NCI-H345 (cell line): ENCODE data around the gene GPC5.
"Not testable (repeated sequence)": the region's sequence is repeated elsewhere in the genome, so short reads cannot be mapped to it uniquely, and the experiment has no call there.

Experiments
- DNase-seq: peaks from one replicate; lab custom pipeline; 2025; lab: John Stamatoyannopoulos, UW

The GPC5 gene

DNA sequence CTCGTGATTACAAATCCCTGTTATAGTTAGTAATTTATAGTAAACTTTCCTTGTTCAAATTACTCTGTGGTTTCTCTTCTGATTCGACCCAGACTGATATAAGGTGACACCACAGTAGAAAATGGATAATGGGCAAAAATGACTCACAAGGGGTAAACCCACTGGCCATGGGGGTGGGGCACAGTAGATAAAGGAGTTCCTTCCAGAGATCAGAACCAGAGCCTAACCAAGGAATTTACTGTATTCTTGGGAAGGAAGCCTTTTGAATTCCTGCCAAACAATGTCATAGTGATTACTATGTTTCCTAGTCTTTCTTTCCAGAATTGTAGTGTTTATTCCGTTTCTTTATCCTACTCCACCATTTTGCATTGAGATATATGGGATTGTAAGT lies 29.0 kb upstream of the GPC5 start:
- no peak for DNase-seq

DNA sequence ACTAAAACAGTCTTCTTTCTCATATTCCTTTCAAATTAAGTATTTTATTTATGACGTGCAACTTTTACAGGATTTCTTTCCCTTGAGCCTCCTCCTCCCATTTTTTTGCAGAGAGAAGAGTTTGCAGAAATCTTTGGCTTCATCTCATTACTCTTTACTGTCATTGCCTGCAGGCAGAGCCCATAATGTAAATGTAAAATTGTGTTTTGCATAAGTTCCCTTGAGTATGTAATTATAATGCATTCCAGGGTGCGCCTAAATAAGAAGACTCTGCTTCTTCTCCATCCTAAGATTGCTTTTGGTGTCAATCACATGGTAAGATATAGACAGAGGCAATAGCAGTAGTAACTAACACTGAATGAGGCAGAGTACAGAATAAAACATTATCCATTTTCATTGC lies 27.9 kb upstream of the GPC5 start:
- DNase-seq, result no peak

DNA sequence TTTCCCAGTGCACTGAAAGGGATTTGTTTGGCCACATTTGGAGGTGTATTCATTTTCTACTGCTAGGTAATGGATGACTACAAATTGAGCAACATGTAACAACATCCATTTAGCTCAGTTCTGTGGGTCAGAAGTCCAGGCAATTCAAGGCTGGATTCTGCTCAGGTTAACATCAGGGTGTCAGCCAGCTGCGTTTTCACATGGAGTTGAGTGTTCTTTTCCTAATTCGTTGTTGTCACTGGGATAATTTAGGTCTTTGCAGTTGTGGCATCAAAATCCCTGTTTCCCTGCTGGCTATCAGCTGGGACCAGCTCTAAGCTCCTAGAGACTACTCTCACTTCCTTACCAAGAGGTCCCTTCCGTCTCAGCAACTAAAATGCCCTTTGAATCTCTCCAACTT lies 25.5 kb upstream of the GPC5 start:
- DNase-seq, result no peak

DNA sequence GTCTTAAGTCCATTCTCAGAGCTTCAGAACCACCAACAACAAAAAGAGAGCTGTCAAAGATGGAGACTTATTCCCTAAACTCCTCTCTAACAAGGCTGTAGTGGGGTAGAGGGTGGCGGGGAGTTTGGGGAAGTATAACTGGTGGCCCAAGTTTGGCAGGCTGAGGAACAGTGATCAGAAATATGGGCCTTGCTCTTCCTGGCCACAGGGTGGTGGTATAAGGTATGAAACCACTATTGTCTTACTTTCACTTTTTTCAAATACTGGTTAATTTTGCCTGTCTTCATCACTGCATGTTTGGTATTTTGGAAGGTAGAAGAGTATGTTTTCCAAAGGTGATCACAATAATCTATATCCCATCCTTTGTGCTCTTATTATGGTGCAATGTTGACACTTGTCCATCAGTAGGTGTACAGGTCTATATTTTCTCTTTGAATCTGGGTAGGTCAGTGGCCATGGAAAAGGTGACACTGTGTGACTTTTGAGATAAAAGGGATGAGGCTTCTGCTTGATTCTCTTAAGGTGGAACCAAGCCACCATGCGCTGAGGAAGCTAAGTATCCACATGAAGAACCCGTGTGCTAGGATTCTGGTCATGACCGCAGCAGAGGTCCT lies 23.2 kb upstream of the GPC5 start:
- DNase-seq, result no peak

DNA sequence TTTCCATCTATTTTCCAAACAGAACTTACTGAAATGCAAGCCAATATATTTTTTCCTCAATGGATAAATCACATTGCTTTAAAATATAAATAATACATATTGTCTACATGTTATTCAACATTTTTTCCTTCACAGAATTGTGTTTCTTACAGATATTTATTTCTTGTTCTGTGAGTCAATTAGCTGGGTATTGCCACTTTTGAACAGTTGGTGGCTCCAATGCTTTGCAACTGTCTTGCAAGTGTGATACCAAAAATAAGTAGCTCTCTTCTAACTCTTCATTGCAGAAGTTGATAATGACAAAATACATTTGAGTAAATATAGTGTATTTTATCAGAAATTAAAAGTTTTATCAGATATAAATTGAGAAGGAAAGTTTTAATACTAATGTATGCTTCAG lies 17.1 kb upstream of the GPC5 start:
- DNase-seq, result no peak

DNA sequence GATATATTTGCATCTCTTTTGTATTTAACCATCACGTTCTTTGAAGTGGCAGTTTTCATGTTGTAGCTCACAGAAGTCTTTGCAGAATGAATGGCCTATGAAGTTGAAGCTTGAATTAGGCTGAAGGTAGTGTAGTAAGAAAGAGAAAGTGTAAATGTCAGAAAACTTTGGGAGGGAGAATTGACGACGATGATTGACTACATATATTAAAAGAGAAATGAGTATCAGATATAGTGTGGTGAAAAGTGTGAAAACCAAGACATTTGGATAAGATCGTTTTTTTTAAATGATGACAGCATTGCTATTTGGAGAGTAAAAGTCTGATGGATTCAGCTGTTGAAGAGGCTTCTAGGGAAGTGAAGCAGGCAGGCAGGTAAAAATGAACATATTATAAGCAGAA lies 14.6 kb upstream of the GPC5 start:
- DNase-seq, result no peak

DNA sequence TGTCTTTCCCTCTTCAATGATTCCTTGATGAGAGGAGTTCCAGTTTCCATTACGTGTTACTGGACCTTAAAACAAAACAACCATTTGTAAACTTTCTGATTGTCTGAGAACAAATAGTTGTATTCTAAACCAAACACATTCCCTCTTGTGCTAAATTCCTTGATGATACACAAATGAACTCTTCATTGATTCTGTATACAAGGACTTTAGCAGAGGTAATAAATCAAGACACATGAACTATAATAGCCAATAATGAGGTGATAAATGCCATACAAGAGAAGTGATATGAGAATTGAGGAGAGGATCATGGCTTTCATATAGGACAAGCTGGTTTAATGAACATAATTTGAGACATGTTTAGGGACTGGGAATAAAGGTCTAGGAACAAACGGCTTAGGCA lies 13.5 kb upstream of the GPC5 start:
- DNase-seq, result no peak

DNA sequence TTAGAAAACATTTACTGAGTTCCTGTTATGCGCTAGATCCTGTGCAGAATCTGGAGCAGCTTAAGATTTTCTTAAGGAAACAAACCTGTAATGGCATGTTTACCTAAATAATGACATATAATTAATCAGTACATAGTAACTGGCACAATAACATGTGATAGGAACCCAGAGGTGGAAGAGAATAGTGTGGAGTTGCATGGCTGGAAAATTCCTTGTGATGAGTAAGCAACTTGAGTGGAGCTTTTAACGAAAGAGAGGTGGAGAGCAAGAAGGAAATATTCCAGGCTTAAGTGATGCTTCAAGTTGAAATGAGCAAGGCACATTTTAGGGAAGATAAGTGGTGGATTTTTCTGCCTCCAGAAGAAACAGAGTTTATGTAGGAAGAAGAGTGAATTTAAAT lies 9.2 kb upstream of the GPC5 start:
- no peak for DNase-seq

DNA sequence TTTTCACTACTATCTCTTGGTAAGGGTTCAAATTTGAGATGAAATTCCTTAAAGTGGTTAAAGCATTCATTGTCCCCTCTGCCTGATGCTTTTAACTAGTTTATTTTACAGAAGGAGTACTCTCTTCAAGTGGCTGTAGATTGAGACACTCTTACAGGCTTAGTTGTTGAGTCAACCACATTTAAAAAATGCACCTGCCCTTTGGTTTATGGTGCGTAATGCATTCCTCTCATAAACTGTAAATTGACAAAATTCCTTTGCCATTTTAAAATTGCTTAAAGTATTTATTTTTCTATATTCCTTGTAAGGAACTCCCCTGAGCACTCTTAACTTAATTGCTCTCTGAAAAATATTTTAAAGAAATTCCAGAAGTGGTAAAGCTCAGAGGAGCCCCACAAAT lies 826 bp upstream of the GPC5 start:
- no peak for DNase-seq

DNA sequence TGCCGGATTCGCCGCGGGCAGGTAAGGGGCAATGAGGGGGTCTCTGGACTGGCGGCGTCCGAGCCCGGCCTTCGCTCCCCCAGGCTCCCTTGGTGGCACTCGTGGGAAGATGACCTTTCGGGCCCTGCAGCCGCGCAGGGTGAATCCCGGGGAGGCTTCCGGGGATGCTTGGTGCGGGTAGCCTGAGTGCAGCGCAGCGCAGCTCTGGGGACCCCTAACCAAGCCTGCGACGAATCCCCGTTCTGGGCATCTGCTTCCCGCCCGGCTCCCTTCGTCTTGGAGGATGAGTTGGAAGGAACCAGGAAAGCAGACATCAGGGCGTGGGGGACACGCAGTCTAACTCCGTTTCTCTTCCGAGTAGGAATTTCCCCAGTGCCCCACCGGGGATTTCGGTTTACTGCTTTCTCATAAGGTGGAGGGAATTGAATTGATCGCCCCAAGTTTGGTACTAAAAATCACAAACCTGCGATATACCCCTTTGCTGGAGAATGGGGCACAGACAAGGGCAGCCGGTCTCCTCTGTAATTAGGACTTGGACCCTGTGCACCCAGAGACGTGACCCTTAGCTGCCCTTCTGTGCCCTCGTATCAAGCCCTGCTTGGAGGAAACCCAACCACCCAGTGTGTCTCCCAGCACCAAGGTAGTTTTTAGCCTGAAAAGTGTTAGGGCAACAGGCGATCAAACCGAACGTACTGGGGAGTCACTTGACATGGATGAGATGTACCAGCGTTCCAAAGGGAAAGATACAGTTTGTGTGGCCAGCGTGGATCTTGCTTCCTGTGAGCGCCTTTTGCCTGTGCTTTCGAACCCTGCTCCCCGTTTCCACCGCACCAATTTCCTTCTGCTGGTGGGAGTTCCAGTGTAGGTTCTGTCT lies 1.0 kb downstream of the GPC5 start:
- no peak for DNase-seq

DNA sequence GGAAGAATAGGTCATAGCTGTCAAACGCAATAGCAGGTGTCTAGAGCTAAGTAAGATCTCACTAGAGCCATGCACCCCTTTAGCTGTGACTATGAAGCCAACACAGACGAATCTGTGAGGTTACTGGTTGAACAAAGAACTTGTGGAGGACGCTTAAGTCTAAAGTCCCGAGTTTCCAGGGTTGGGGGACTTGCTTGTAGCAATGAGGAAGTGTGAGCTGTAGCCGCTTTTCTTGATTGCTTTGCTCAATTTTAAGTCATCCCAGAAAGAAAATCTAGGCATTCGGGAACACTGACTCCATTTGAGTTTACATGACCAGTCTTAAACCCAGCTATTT lies 1.6 kb downstream of the GPC5 start:
- no peak for DNase-seq

DNA sequence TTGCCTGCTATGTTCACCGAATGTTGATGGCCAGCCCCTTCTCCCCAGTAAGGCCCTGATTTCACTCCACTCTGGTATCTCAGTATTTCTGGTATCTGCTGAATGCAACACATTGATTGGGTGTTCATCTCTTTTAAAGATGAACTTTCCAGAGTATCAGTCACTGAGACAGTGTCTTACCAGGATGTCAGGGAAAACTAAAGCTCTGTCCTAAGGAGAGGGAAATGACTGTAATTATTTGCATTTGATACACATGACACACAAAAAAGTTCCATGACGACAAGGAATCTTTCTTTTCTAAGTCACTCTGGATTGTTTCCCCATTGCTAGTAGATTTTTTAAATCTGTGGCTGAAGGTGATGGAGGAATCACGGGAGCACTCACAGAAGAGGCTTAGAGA lies 2.2 kb downstream of the GPC5 start:
- no peak for DNase-seq

DNA sequence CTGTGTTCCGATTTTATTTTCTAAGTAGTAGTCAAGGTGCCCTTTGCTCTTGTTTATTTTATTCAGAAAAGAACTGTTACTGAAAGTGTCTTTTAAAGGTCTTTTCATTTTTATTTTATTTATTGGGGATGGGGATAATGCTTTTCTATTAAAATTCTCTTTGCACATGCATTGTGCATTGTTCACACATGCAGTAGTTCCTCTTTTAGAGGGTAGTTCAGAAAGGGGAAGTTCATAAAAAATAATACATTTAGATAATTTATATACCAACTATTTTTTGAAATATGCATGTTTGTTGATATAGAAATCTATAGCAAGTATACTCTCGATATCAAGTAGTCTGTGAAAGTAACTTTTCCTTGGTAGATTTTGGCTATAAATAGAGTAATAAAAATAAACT lies 3.5 kb downstream of the GPC5 start:
- no peak for DNase-seq

DNA sequence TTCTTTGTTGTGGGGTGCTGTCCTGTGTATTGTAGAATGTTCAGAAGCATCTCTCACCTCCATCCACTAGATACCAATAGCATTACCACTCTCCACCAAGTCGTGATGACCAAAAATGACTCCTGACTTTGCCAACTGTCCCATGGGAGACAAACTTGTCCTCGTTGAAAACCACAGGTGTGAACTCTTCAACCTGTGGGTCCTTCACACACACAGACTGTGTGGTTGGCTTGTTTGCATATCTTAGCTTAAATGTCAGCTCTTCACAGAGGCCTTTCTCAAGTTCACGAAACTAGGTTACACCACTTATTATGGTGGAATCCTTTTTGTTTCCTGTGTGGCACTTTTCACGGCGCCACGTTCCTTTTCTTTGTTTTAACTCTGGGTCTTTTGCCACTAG lies 6.8 kb downstream of the GPC5 start:
- DNase-seq, result no peak

DNA sequence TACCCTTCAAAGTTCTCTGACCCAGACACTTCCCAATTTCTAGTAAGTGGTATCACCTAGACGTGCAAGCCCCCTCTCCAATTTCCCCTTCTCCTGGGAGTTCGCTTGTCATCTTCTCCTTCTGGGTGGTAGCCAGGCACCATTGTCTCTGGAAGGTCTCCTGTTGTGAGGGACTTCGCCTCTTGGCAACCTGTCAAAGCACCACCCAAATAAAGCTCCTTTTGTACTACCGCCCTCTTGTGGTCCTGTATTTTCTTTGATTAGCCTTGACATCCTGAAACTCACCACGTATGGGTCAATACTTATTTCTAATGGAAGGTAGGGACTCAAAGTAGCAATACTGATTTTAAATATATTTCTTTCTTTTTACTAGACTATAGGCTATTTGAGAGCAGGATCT lies 8.2 kb downstream of the GPC5 start:
- peak; percentile 83 for DNase-seq

DNA sequence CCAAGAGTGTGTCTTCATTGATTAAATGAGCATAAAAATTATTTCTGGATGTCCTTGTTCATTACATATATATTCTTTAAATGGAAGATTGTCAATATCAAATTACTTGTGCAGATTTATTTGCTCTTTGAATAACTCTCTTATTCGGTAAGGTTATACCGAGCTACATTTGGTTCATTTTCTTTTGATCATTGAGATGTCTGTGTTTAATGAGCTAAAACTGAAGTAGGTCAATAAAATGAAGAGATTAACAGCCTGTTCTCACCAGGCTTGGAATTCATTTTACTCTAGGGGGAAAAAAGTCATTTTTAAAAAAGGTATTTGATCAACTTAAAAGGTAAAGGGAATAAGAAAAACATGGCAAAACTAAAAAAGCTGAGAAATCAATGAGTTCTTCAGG lies 10.6 kb downstream of the GPC5 start:
- DNase-seq, result no peak

DNA sequence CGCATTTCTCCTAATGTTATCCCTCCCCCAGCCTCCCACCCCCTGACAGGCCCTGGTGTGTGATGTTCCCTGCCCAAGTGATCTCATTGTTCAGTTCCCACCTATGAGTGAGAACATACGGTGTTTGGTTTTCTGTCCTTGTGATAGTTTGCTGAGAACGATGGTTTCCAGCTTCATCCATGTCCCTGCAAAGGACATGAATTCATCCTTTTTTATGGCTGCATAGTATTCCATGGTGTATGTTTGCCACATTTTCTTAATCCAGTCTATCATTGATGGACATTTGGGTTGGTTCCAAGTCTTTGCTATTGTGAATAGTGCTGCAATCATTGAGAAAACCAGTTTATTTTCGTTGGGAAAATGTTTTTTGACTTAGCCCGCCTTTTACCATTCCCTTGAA lies 18.2 kb downstream of the GPC5 start:
- DNase-seq, result not testable (repeated sequence)

DNA sequence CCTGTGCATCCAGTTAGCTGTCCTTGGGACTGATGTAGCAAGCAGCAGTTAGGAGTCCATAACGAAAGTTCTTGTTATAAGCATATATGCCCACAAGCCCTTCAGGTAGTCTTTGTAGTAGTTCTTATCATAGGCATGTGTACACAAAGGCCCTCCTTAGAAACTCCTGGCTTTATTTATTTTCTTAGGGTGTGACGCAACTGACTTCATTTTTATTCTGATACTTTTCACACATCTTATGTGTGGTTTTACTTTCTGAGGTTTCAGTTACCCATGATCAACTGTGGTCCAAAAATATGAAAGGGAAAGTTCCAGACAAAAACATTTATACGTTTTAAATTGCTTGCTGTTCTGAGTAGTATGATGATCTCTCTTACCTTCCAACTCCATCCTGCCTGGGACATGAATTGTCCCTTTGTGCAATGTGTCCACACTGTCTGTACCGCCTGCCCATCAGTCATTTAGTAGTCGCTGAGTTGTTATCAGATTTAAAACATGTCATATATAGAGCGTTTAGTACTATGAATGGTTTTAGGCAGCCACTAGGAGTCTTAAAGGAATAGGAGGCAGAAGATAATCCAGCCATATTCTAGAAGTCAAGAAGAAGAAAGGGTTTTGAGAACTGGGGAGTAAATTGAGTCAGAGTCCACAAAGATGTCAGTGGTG lies 19.4 kb downstream of the GPC5 start:
- DNase-seq, result no peak

DNA sequence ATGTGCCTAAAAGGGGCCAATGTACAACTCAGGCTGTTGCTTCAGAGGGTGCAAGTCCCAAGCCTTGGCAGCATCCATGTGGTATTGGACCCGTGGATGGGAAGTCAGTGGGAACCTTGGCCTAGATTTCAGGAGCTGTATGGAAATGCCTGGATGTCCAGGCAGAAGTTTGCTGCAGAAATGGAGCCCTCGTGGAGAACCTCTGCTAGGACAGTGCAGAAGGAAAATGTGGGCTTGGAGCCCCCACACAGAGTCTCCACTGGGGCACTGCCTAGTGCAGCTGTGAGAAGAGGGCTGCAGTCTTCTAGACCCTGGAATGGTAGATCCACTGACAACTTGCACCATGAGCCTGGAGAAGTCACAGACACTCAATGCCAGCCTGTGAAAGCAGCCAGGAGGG lies 28.5 kb downstream of the GPC5 start:
- no peak for DNase-seq

DNA sequence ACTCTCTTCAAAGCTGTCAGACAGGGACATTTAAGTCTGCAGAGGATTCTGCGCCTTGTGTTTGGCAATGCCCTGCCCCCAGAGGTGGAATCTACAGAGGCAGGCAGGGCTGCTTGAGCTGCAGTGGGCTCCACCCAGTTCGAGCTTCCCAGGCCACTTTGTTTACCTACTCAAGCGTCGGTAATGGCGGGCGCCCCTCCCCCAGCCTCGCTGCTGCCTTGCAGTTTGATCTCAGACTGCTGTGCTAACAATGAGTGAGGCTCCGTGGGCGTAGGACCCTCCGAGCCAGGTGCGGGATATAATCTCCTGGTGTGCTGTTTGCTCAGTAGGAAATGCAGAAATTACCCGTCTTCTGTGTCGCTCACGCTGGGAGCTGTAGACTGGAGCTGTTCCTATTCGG lies 40.3 kb downstream of the GPC5 start:
- not testable (repeated sequence) for DNase-seq

DNA sequence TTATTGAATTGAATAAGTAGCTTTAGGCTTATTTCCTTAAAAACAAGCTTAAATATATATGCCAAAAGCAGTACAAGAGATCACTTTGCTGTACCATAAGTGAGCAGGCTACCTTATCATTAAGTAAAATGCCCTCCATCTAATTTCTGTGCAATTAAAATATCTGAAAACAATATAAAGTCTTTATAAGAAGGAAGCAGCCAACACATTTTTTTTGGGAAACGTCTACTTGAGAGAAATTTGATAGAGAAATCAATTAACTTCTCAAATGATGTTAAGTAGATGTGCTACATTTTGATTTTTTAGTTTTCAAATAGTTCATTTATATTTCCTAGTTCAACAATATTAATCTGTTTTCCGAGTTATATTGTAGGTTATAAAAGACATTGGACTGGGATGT lies 52.5 kb downstream of the GPC5 start:
- DNase-seq, result no peak

DNA sequence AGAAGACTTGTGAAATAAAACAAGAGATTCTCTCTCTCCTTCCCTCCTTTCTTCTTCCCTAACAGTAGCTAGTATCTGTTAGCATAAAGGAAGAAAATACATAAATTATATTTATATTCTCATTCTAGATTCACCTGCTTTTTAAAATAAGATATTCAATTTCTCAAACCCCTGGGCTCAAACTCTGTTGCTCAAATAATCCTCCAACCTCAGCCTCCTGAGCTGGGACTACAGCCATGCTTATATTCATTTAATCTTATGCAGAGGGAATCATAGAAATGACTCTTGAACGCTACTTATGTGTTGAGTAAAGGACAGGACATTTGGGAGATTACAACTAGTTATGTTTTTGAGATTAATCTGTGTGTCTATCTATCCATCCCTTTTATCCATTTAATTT lies 56.2 kb downstream of the GPC5 start:
- no peak for DNase-seq

DNA sequence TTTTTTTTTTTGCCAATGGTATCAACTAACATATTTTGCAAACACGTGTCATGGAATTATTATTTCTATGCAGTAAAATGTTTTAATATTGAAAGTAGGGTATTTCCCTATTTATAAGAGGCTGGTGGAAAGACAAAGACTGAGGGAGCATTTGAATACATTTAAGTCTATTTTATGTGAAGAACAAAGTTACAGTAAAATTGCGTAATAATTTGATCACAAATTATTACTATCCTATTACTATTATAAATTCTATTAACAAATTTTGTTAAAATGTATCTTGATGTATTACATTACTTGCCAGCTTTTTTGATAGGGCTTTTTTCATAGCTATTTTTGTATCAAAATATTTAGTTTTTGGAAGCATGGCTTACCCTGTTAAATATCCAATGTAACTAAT lies 58.4 kb downstream of the GPC5 start:
- no peak for DNase-seq

DNA sequence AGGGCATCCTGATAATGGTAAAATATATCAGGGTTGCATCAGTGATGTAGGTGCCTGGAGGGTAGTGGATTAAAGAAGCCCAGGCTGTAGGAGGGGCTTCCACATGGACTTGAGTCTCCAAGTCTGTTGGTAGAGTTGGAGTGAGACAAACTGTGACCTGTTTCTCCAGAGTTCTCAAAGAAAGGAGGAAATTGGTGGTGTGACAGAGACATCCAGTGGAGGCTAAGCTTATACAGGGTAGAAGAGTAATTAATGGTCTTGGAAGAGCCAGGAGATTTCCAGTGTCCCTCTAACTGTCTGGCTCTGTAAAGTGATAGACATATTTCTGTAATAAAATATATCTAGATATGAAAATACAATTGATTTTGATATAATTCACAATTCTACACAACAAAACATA lies 61.1 kb downstream of the GPC5 start:
- DNase-seq, result no peak
